Measurements from ENCODE around the gene NCBP2L. TPM values are rescaled to one million over a fixed set of nuclear protein-coding genes. Genes with fewer than 3 reads are reported as not detected.

Gene NCBP2L
- total and polyA plus RNA-seq, 12 donors = 0.01 to 0.45 TPM; not detected in 10

- TF ChIP-seq CTCF (IDR thresholded peaks at IDR 0.05) = no peak
- H3K4me1 ChIP-seq = peaks cover under 1 to 84% (median 52%) of the 10 kb centered on the region in 9 donors
- DNase-seq = no peak
- H3K9me3 ChIP-seq = no peaks in the 10 kb centered on the region
- peaks cover 0 to 15% (median 0%) of the 10 kb centered on the region in 7 donors for H3K27me3 ChIP-seq
- ATAC-seq = no peak
- WGBS, 2 donors = 82 to 88% methylated on average over 3 of the region's 3 CpGs
- H3K27ac ChIP-seq = peak overlapping the region in 7 of 10 donors; percentile 5 to 79 (median 64)
- no peak overlapping the region for H3K4me3 ChIP-seq
- intact Hi-C loops (cut with DNase I) = no loop called here
- H3K36me3 ChIP-seq = no peaks in the 10 kb centered on the region
Observed at GRCh38 chrX:107752043-107752442, 25.5 kb upstream of the NCBP2L start.

- no peak for TF ChIP-seq CTCF (IDR thresholded peaks at IDR 0.05)
- peaks cover 0 to 20% (median 0%) of the 10 kb centered on the region in 7 donors for H3K27me3 ChIP-seq
- 87 to 90% methylated on average over 3 of the region's 3 CpGs for WGBS, 2 donors
- H3K4me3 ChIP-seq = no peak overlapping the region
- intact Hi-C loops (cut with DNase I) = no loop called here
- peak overlapping the region in 6 of 10 donors; percentile 35 to 79 (median 66) for H3K27ac ChIP-seq
- peaks cover 0 to 78% (median 45%) of the 10 kb centered on the region in 9 donors for H3K4me1 ChIP-seq
- H3K36me3 ChIP-seq = no peaks in the 10 kb centered on the region
- H3K9me3 ChIP-seq = no peaks in the 10 kb centered on the region
- DNase-seq (no peak), ATAC-seq (no peak)
Observed at GRCh38 chrX:107752714-107753113, 24.8 kb upstream of the NCBP2L start.

- ATAC-seq = peak in 5 of 8 donors; percentile 12 to 53 (median 32)
- peaks cover 0 to 73% (median 42%) of the 10 kb centered on the region in 9 donors for H3K4me1 ChIP-seq
Observed at GRCh38 chrX:107753187-107753586, 24.3 kb upstream of the NCBP2L start.

GRCh38 chrX:107755721-107756120, 21.8 kb upstream of the NCBP2L start:
- 16 to 50% methylated on average over 3 of the region's 3 CpGs for WGBS, 2 donors
- ATAC-seq = peak; percentile 61 to 89 (median 84)
- peaks cover 0 to 29% (median 0%) of the 10 kb centered on the region in 7 donors for H3K27me3 ChIP-seq
- H3K36me3 ChIP-seq = peaks cover 0 to 3% (median 0%) of the 10 kb centered on the region in 9 donors
- H3K27ac ChIP-seq = peak overlapping the region; percentile 0 to 85 (median 70)
- H3K9me3 ChIP-seq = no peaks in the 10 kb centered on the region
- intact Hi-C loops (cut with DNase I) = loop anchor here in 2 of 10 donors (1.0 kb wide), 2 partner anchors 23 to 39 kb away; no protein-coding TSS in a partner anchor
- no peak overlapping the region for H3K4me3 ChIP-seq
- no peak for TF ChIP-seq CTCF (IDR thresholded peaks at IDR 0.05)
- H3K4me1 ChIP-seq = peaks cover 0 to 64% (median 36%) of the 10 kb centered on the region in 9 donors
- no peak for DNase-seq

More at GRCh38 chrX:107753187-107753586, 24.3 kb upstream of the NCBP2L start:
- no peaks in the 10 kb centered on the region for H3K36me3 ChIP-seq
- H3K27ac ChIP-seq = peak overlapping the region in 6 of 10 donors; percentile 35 to 79 (median 66)
- H3K4me3 ChIP-seq = no peak overlapping the region
- DNase-seq = no peak
- no peak for TF ChIP-seq CTCF (IDR thresholded peaks at IDR 0.05)
- intact Hi-C loops (cut with DNase I) = no loop called here
- WGBS, 2 donors = 42 to 47% methylated on average over 4 of the region's 4 CpGs
- no peaks in the 10 kb centered on the region for H3K9me3 ChIP-seq
- H3K27me3 ChIP-seq = peaks cover 0 to 20% (median 0%) of the 10 kb centered on the region in 7 donors

All from heart right ventricle (tissue), 16 donors.